CD4-positive, alpha-beta T cell treated with Interleukin-21 for 1 hour (primary cell): ENCODE results near the gene KCNJ4.

Experiments
- DNase-seq: peaks from one replicate; pipeline ENCODE4 v3.0.0-alpha.2; 2020

KCNJ4 gene

GRCh38 chr22:38455076-38455529, at the start of gene KCNJ4:
KCNJ4 (minus strand) TSS chr22:38455199; CDS start chr22:38428132, 27,067 bp downstream.
- no peak for DNase-seq

DNA sequence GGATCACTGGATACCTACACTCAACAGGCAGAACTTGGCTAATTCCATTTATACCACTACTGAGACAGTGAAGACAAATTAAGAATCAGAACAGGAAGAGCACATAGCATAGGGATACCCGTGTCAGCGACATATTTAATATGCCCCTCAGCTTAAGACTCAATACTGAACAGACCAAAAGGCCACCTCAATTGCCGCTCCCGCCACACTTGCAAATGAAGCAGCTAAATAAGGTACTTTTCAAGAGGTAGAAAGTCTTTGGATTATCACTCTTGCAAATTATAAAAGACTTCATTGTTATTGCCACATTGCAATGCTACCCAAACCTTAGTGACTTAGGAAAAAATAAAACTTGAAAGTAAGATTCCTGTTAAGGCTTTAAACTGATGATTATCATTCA, 48.0 kb upstream of the KCNJ4 start:
- no peak for DNase-seq

GRCh38 chr22:38501797-38502672, 47.0 kb upstream of the KCNJ4 start:
- DNase-seq, result no peak

GRCh38 chr22:38497869-38498268, 42.9 kb upstream of the KCNJ4 start:
- DNase-seq, result no peak

DNA sequence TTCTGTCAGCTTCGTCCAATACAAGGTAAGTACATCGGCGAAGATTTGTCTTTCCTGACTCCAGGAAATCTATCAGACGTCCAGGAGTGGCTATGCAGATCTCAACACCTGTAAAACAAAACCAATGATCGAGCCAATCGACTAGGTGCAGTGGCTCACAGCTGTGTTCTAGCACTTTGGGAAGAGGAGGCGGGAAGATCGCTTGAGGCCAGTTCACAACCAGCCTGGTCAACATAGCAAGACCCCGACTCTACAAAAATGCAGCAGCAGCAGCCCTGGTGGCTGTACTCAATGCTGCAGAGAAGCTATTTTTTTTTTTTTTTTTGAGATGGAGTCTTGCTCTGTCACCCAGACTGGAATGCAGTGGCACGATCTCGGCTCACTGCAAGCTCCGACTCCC, 39.9 kb upstream of the KCNJ4 start:
- DNase-seq, result no peak

DNA sequence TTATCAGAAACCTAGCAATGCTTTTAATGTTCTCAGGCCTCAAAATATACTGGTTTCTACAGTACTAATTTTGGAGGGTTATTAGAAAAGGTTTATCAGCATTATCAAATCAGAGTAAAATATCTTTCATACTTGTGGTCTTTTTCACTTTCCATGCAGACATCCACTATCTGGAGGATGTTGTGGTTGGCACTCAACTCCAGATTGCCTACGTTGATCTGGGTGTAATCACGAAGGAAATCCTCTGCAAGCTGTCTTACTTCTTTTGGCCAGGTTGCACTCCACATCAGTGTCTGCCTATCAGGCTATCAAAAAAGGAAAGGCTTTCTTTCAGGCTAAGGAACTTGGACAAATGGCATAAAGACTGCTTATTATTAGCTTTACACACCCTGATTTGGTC, 39.5 kb upstream of the KCNJ4 start:
- no peak for DNase-seq

GRCh38 chr22:38491707-38492348, 36.8 kb upstream of the KCNJ4 start:
- no peak for DNase-seq

GRCh38 chr22:38490915-38491314, 35.9 kb upstream of the KCNJ4 start:
- DNase-seq, result no peak

DNA sequence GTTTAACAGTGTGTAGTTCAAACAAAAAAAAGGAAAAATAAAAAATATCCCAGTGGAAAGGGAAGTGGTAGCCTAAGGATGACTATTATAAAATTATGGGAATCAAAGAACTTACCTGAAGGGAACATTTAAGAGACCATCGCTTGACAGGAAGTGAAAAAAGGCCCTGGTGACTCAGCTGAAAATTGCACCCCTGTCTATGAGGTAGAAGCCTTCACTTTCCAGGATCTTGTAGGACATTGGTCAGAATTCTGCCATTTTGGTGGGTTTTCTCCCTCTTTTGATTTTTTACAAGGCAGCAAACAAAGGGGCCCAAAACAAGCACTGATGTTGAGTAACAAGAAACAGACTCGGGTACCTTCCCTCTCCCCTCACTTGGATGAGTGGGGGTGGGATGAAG, 35.5 kb upstream of the KCNJ4 start:
- DNase-seq, result no peak

DNA sequence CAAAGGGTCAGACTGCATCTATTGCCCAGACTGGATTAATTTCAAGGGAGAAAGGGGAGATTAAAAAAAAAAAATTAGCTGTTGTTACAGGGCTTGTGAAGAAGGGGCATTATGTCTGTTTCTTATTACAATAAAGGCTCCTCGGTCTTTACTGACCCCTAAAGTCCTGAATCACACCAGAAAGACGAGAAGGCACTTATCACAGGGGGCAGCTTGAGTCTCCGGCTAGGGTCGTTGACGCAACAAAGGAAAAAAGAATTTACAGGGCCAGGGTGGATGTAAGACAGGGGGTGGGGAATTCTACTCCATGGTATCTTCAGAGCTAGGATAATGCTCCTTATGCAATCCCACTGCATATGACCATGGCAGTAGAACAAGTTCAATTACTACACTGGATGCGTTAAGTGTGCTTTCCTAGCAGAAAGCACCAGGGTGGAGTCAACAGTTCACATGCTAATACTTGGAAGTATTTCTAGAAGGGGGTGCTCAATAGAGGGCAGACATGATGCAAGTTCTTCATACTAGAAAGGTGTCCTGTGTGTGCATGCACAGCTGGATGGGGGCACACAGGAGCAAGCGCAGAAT, 34.7 kb upstream of the KCNJ4 start:
- no peak for DNase-seq

DNA sequence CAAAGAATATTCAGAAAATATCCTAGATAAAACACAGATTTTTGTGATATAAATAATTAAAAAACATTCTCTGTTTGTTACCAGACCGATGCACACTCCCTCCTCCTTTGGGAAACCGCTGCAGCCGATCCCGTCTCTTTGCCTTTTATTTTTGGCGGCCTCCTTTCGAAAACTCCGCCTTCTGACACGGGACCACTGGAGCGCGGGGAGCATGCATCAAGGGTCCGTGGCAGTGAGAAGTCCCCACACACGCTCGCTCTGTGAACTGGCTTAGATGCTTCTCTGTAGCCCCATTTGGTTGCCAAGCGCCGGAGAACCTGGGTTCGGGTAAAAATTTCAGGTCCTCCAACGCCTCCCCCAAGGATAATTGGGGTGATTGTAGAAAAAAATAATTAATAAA, 34.1 kb upstream of the KCNJ4 start:
- no peak for DNase-seq

DNA sequence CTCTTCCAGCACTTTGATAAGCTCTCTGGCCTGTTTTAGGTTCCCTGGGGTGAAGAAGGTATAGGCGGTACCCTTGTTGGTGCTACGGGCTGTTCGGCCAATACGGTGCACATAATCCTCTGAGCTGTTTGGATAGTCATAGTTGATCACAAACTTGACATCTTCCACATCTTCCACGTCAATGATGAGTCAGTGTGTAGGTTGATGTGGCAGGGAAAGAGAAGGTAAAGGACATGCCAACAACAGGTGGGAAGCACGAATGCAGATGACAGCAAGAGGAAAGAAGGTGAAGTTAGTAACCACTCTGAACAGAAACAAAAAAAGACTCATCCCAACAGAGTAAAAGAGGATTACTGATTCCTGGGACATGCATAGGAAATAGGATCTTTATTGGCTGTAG, 32.9 kb upstream of the KCNJ4 start:
- DNase-seq, result no peak

- DNase-seq, result no peak
These were observed 30.8 kb upstream of the KCNJ4 start for GRCh38 chr22:38485783-38486182.

- no peak for DNase-seq
These were observed 29.2 kb upstream of the KCNJ4 start for GRCh38 chr22:38484244-38484643.

GRCh38 chr22:38482662-38483308, 27.8 kb upstream of the KCNJ4 start:
- no peak for DNase-seq

- no peak for DNase-seq
These were observed 26.9 kb upstream of the KCNJ4 start for GRCh38 chr22:38481871-38482332.

GRCh38 chr22:38481162-38481870, 26.3 kb upstream of the KCNJ4 start:
- DNase-seq, result no peak

DNA sequence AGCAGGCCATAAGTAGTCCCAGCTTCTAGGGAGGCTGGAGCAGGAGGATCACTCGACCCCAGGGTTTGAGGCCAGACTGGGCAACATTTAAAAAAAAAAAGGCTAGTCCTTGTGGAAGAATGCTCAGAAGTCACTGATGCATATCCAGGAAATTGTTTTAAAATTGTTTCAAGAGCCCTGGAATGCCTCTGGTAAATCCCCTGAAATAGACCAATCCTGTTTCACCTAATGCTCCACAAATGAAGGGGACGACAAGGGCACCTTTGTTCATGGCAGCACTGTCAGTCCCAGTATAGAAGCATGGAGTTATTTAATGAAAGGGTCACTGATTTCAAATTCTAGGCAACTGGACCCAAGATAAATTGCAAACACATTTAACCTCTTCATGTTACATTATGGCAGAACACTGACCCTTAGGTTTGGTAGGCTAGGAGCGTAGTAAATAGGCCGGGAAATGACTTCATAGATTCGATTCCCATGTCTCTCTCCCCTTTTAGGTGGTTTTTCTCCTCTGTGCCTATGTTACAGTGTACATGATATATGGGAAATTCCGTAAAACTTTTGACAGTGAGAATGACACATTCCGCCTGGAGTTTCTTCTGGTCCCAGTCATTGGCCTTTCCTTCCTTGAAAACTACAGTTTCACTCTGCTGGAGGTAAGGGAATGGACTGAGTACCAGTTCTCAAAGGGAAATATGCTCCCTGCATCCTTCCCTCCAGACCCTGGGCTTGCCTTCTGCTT, 24.3 kb upstream of the KCNJ4 start:
- no peak for DNase-seq

DNA sequence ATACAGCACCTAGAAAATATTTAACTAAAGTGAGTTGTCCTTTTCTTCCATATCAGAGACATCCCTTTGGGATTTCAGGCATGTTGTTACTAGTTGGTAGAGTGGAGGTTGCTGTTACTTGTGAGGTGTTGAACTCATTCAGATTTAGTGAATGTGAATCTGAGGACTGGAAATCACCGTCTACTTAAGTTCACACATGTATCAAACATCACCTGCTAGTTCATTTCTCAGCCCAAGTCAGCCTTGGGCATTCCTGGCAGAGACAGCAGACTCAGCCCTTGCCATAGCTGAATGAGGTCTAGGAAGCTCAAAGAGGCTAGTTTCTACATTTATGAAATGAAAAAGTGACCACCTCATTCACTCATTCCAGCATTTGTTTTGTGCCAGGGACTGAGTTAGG, 22.6 kb upstream of the KCNJ4 start:
- no peak for DNase-seq

- no peak for DNase-seq
These were observed 19.1 kb upstream of the KCNJ4 start for GRCh38 chr22:38474003-38474607.

GRCh38 chr22:38471237-38471636, 16.2 kb upstream of the KCNJ4 start:
- DNase-seq, result no peak
